Ovary (tissue), 9 donors: ENCODE data around the gene B4GALNT1. TPM values are rescaled to one million over a fixed set of nuclear protein-coding genes. Genes with fewer than 3 reads are reported as not detected.
A peak's percentile ranks its signal among the peaks of the same experiment; 100 is the strongest.
"Not testable (repeated sequence)": the region's sequence is repeated elsewhere in the genome, so short reads cannot be mapped to it uniquely, and the experiment has no call there.

Experiments
- DNase-seq, 5 donors: peaks; one replicate each; pipeline ENCODE4 v3.0.0-alpha.2; 2019 to 2020
- H3K27ac ChIP-seq, 2 donors: fragments of 200-600 bp; one replicate each; pipeline versions ENCODE4 v1.5.1 to v1.8.0; 2019 to 2022
- H3K27me3 ChIP-seq: fragments of 200-600 bp; one replicate; pipeline ENCODE4 v1.8.0; 2022
- H3K36me3 ChIP-seq: fragments of 200-600 bp; sonication (generic); one replicate; pipeline ENCODE4 v1.5.1; 2019
- H3K4me1 ChIP-seq: one replicate; pipeline ENCODE4 v1.8.1; 2013; ENCODE audit warnings: mild to moderate bottlenecking, moderate library complexity; ENCODE audit not compliant: insufficient read depth
- H3K4me3 ChIP-seq: fragments of 200-600 bp; sonication (generic); one replicate; pipeline ENCODE4 v1.5.1; 2017
- H3K9me3 ChIP-seq, 2 donors: fragments of 200-600 bp in 1 of 2; sonication (generic) in 1 of 2; one replicate each; pipeline versions ENCODE4 v1.5.1 to v1.8.1; 2013 to 2019; ENCODE audit warnings: mild to moderate bottlenecking in 1 of 2, moderate library complexity in 1 of 2
- CTCF ChIP-seq, 3 donors: fragments of 450-650 bp in 2 of 3; fragments of 200-600 bp in 1 of 3; IDR thresholded peaks; one replicate each; pipeline versions ENCODE4 v1.5.1 to v1.8.0; 2016 to 2022; ENCODE audit warnings: antibody characterized with exemption in 3 of 3, mild to moderate bottlenecking in 1 of 3
- EP300 ChIP-seq: sonication (generic); formaldehyde crosslinking; IDR thresholded peaks from one replicate; pipeline ENCODE4 v1.6.1; 2017; ENCODE audit warnings: antibody characterized with exemption
- POLR2A ChIP-seq: fragments of 450-650 bp; IDR thresholded peaks from one replicate; pipeline ENCODE4 v1.6.1; 2017; ENCODE audit warnings: antibody characterized with exemption, mild to moderate bottlenecking, moderate library complexity
- WGBS, 3 donors: extraction: QIAGEN DNeasy Blood & Tissue Kit in 1 of 3; methylation state at CpG; one replicate each; pipeline versions ENCODE4 v1.1.5 to v1.1.7; 2013 to 2017; 5-methylcytosine and 5-hydroxymethylcytosine counted together
- intact Hi-C, 4 donors: fragments of 100-400 bp; cut with DNase I; formaldehyde crosslinking; loops; one replicate each; pipeline versions ENCODE4 v1.11.0 to v1.15.1; 2022 to 2023
- polyA plus RNA-seq, 2 donors: library from polyadenylated mRNA; stranded (reverse); fragments of 200-250 nt in 1 of 2; fragments of 350-450 nt in 1 of 2; fragmentation: Illumina TruSeq in 1 of 2; extraction: RNeasy Lipid Tissue Mini Kit (QIAGEN cat#74804) in 1 of 2; gene quantifications; one replicate each; pipeline ENCODE4 v1.2.3, GENCODE V29; 2013 to 2014
- total RNA-seq, 7 donors: library from RNA; depleted of rRNA in 2 of 7; stranded (reverse); fragments of >200 nt in 2 of 7; fragmentation: NEBNext Ultra II Directional in 3 of 7; extraction: Animal tissue kit (Norgen Biotek cat#: 25700) in 3 of 7; gene quantifications; one replicate each; pipeline versions ENCODE4 v1.1.0 to v1.2.4, GENCODE V29; 2016 to 2023
- donor health status: DM: no; HTN: no; CAD: no; lungs with moderate emphysema.
- donor health status: DM: no; HTN: no; CAD: no.
- donor health status: Bipolar disorder and iron deficiency.
- donor health status: DM: yes; HTN: yes; CAD: no.
- donor health status: DM: no; HTN: no; CAD: no.
- donor health status: DM: yes; HTN: yes; CAD: no.

The B4GALNT1 gene
- total and polyA plus RNA-seq, 9 donors: 0.22 to 1.5 (median 0.56) TPM

GRCh38 chr12:57592551-57593165 is 40.3 kb downstream of the B4GALNT1 start:
- intact Hi-C loops: no loop called here
- WGBS, 3 donors: 74 to 81% (median 80%) methylated on average over 2 of the region's 2 CpGs

GRCh38 chr12:57591782-57592325 is 41.1 kb downstream of the B4GALNT1 start:
- 33 to 39% (median 39%) methylated on average over 10 of the region's 10 CpGs for WGBS, 3 donors
- H3K27me3 ChIP-seq: no peaks in the 10 kb centered on the region
- no peak for DNase-seq
- no peak for TF ChIP-seq POLR2A
- TF ChIP-seq CTCF (IDR thresholded peaks at IDR 0.05): no peak
- no peak for TF ChIP-seq EP300
- peak overlapping the region; percentile 59 for H3K4me3 ChIP-seq
- peaks cover 4% of the 10 kb centered on the region for H3K4me1 ChIP-seq
- no peaks in the 10 kb centered on the region for H3K9me3 ChIP-seq
- H3K36me3 ChIP-seq: no peaks in the 10 kb centered on the region
- no peak overlapping the region for H3K27ac ChIP-seq
- intact Hi-C loops: no loop called here

More at GRCh38 chr12:57592551-57593165, 40.3 kb downstream of the B4GALNT1 start:
- Histone ChIP-seq H3K4me1 (peaks cover 4% of the 10 kb centered on the region), H3K27me3 (no peaks in the 10 kb centered on the region), H3K4me3 (no peak overlapping the region), H3K36me3 (no peaks in the 10 kb centered on the region), H3K27ac (no peak overlapping the region), H3K9me3 (no peaks in the 10 kb centered on the region)
- DNase-seq: no peak
- TF ChIP-seq EP300 (no peak), CTCF (IDR thresholded peaks at IDR 0.05) (no peak), POLR2A (no peak)

GRCh38 chr12:57590864-57591781 is 41.9 kb downstream of the B4GALNT1 start, which contains the start of gene PIP4K2C:
Gene PIP4K2C (plus strand): TSS chr12:57591192. CDS start chr12:57591290, 98 bp downstream.
- peak; percentile 80 to 87 (median 83) for DNase-seq
- no peaks in the 10 kb centered on the region for H3K27me3 ChIP-seq
- TF ChIP-seq POLR2A (no peak), EP300 (no peak), CTCF (IDR thresholded peaks at IDR 0.05) (no peak)
- no peaks in the 10 kb centered on the region for H3K36me3 ChIP-seq
- peak within 1 kb of the TSS in 1 of 2 donors; percentile 59 for H3K27ac ChIP-seq
- intact Hi-C loops: no loop called here
- peaks cover 4% of the 10 kb centered on the region for H3K4me1 ChIP-seq
- no peaks in the 10 kb centered on the region for H3K9me3 ChIP-seq
- H3K4me3 ChIP-seq: peak within 1 kb of the TSS; percentile 59
- 0 to 1% (median 1%) methylated on average over 50 to 69 of the region's 69 CpGs for WGBS, 3 donors

GRCh38 chr12:57590479-57590863 is 42.5 kb downstream of the B4GALNT1 start:
- H3K4me3 ChIP-seq: peak overlapping the region; percentile 59
- DNase-seq: no peak
- TF ChIP-seq EP300: no peak
- TF ChIP-seq CTCF (IDR thresholded peaks at IDR 0.05): no peak
- TF ChIP-seq POLR2A: no peak
- no peaks in the 10 kb centered on the region for H3K36me3 ChIP-seq
- intact Hi-C loops: no loop called here
- no peaks in the 10 kb centered on the region for H3K9me3 ChIP-seq
- peaks cover 4% of the 10 kb centered on the region for H3K4me1 ChIP-seq
- H3K27me3 ChIP-seq: no peaks in the 10 kb centered on the region
- peak overlapping the region in 1 of 2 donors; percentile 59 for H3K27ac ChIP-seq
- WGBS, 3 donors: 11 to 17% (median 12%) methylated on average over 2 of the region's 2 CpGs

GRCh38 chr12:57588951-57589610 is 43.9 kb downstream of the B4GALNT1 start:
- H3K36me3 ChIP-seq, H3K27me3 ChIP-seq, intact Hi-C loops, H3K4me3 ChIP-seq, H3K4me1 ChIP-seq, H3K9me3 ChIP-seq, H3K27ac ChIP-seq, DNase-seq: not testable (repeated sequence)
- WGBS, 3 donors: 78 to 84% (median 80%) methylated on average over 15 of the region's 15 CpGs
